Epithelial cell of esophagus (primary cell): ENCODE data around the gene CNTROB.

Experiments used
- DNase-seq: peaks from one replicate; pipeline ENCODE4 v3.0.0; 2010; ENCODE audit warnings: low read depth
- H3K4me3 ChIP-seq: 2 replicates; pipeline ENCODE4 v1.5.1; 2011; ENCODE audit warnings: mild to moderate bottlenecking, low read length, control low read depth
- TF ChIP-seq, protein P1 (sequence below): IDR thresholded peaks from 2 replicates; pipeline ENCODE4 v1.5.1; 2011; ENCODE audit warnings: low read depth, mild to moderate bottlenecking, low read length, control low read depth, inconsistent platforms; ENCODE audit not compliant: insufficient read depth; ENCODE audit errors: missing control alignments

Gene CNTROB

DNA sequence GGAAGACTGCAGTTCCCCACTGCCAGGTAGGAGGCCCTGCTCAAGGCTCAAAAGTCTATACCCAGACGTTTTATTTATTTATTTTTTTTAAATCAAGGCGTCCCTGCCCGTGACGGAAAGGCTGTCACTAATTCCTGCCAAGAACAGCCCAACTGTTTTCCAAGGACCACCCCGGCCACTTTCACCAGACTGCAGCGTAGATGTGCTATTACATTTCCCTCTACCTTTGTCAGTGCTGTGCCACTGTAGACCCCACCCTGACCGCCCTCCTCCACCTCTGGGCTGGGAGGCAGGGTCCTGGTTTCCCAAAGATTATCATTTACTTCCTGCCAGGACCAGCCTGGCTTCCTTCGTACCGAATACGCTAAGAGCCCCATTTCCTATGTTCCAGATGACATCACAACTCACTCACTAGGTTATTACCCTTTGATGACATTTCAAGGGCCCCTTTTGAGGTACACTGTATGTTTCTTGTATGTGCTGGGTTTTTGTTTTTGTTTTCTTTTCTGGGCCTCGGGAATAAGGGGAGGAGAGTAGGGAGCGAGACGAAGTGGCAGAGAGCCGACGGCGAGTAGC is 9.6 kb upstream of the CNTROB start:
- H3K4me3 ChIP-seq: peak overlapping the region; percentile 40
- TF ChIP-seq, protein P1, sequence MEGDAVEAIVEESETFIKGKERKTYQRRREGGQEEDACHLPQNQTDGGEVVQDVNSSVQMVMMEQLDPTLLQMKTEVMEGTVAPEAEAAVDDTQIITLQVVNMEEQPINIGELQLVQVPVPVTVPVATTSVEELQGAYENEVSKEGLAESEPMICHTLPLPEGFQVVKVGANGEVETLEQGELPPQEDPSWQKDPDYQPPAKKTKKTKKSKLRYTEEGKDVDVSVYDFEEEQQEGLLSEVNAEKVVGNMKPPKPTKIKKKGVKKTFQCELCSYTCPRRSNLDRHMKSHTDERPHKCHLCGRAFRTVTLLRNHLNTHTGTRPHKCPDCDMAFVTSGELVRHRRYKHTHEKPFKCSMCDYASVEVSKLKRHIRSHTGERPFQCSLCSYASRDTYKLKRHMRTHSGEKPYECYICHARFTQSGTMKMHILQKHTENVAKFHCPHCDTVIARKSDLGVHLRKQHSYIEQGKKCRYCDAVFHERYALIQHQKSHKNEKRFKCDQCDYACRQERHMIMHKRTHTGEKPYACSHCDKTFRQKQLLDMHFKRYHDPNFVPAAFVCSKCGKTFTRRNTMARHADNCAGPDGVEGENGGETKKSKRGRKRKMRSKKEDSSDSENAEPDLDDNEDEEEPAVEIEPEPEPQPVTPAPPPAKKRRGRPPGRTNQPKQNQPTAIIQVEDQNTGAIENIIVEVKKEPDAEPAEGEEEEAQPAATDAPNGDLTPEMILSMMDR: peak; percentile 13
- no peak for DNase-seq

DNA sequence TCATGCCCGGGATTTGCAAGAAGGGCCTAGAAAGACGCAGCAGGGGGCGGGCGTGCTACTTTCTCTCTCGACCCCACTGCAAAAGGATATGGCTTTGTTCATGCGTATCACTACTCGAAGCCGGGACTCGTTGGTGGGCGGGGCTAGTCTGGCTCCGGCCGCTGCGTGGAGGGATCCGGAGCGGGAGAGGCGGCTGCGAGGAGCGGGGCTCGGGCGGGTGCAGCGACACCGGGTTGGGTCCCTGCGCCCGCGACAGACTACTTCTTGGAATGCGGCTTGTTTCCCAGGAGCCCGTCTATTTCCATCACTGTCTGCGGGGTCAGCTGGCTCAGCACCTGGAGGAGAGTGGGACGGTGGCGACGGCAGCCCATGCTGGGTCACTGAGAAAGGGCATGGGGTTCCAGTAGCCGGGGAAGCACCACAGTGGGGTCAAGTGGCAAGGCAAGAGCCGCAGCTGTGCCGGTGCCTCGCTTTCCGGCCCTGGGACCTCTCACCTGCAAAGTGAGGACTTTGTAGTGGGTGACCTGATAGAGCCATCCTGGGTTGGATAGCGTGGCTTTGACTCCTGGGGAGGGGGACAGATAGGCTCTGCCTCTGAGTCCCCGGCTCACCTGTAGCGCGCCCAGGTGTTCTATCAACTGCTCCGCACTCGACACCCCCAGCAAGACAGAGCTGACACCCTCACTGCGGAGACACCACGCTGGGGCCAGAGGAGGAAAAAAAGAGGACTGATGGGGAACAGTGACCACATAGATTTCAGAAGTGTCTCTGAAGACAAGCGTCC is 9.0 kb upstream of the CNTROB start:
- TF ChIP-seq, protein P1: no peak
- peak; percentile 69 for DNase-seq

DNA sequence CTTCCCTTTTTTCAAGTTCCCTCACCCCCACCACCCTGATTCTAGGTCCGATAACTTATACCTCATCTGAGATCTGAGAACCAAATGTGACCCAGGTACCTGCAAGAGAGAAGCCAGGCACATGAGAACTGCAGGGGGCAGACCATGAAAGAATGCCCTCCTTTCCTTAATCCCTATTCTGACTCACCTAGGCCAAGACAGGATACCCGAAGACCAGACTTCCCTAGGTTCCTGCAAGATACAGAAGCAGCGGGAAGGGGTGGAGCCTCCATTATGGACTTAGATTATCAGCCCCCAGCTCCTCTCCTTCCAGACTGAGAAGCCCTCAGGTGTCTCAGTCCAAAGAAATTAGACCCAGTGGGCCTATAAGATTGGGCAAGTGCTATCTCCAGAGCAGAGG is 4.4 kb upstream of the CNTROB start:
- peak; percentile 41 for DNase-seq
- TF ChIP-seq, protein P1: no peak
- H3K4me3 ChIP-seq: no peak overlapping the region

More for the DNA sequence above, 9.0 kb upstream of the CNTROB start:
- peak overlapping the region; percentile 40 for H3K4me3 ChIP-seq

DNA sequence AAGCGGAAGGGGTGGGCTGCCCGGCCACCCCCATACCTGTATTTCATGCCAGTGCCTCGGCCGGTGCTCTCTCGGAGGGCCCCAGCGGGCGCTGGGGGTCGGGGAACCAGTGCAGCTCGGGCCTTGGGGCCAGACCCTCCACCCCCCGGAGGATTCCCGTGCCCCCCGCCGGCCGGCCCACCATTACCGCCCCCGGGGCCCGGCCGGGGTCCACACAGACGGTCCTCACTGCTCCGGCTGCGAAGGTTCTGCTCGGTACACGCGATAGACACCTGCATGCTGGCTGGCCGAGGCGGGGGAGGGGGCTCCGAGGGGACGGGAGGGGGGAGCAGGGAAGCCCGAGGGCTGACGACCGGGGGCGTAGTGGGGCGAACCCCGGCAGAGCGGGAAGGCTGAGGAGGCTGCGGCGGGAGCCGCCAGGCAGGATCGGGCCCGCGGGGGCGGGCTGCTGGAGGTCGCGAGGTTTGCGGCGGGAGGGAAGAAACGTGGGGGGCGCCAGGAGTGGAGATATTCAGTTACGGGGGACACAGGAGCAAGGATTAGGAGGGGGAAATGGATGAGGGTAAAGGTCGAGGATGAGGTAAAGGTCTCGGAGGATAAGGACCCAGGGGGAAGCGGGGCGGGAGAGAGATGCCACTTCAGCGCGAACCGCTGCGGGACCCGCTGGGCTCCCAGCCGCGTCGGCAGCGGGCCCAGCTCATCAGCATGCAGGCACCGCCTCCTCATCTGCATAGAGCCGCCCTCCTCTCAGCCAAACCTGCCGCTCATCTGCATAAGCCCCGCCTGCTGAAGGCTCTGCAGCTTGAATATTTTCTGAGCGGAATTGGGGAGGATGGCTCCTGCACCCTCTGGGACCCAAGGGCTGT is 2.6 kb upstream of the CNTROB start, which contains the start of gene KCNAB3:
KCNAB3 (minus strand) TSS at position 699 of the 866 bp plus-strand sequence; CDS start at position 278, 421 bp downstream.
- peak within 1 kb of the TSS; percentile 36 for H3K4me3 ChIP-seq
- TF ChIP-seq, protein P1: no peak
- DNase-seq: peak; percentile 87

DNA sequence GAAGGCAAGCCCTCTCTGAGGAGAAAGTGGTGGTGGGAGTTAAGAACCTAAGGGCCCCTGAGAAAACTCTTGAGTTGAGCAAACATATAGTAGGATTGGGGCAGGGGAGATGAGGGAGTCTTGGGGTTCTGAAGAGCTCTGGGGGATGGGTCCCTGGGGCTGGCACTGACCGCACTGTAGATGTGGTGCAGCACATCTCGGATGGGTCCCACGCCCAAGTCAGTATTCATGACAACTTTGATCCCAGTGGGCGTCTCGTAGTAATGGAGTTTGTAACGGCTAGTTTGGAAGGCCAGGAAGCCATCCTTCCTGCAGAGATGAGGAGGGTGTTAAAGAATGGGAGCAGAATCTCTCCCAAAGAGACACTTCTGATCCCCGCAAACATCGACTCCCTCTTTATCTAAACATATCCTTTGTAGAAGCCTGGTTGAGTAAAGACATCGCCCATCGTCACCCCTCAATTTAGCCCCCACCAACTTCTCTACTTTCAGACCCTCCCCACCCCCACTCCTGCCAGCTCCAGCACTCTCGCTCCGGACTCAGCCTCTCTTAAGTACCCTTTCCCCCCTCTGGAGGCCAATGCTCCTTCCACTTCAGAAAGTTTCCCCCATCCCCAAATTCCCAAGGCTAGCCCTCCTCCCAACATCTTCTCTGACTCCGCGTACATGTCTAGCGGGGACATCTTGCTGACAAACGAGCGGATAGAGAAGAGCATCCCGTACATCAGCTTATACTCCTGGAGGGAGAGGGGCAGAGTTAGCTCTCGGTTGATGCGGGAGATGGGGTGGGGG is 970 bp upstream of the CNTROB start:
- H3K4me3 ChIP-seq: peak overlapping the region; percentile 98
- no peak for DNase-seq
- TF ChIP-seq, protein P1: no peak

DNA sequence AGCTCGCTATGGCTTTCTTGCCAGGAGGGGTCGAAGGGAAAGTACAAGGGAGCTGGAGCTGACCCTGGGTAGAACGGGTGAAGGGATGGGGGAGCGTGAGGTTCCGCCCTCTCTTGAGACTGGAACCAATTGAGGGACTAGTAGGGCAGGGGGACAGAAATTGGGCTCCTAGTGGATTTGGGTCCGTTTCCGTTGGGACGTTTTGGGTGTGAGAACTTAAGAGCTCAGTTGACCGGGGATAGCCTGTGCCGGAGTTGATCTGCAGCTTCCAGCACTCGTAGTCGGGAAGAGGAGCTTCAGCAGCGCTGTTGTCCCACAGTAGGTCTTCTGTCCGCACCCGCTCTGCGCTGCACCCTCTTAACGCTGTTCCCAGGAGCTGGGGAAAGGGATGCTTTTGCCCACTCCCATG is 481 bp downstream of the CNTROB start:
- H3K4me3 ChIP-seq: peak overlapping the region; percentile 98
- TF ChIP-seq, protein P1: no peak
- peak; percentile 26 for DNase-seq
